T-helper 22 cell (primary cell): ENCODE data around the gene SPACDR.
"Not testable (repeated sequence)": the region's sequence is repeated elsewhere in the genome, so short reads cannot be mapped to it uniquely, and the experiment has no call there.

ENCODE experiments used
- DNase-seq: peaks from one replicate; pipeline ENCODE4 v3.0.0-alpha.2; 2020; ENCODE audit warnings: low read depth

The SPACDR gene

DNA sequence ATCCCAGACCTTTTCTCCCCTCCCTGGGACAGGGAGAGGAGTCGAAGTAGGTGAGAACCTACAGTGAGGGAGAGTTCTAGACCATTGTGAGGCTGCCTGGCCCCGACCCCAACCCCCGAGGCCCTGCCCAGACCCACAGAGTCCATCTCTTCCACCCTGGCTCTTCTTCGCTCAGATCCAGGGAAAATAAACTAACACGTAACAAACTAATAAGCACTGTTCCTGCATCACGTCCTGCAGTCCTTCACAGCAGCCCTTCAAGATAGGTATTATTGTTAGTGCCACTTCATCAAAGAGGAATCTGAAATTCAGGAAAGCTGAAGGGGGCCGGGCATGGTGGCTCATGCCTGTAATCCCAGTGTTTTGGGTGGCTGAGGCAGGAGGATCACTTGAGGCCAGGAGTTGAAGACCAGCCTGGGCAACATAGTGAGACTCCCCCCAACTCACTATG, at the start of gene SPACDR:
TSS of gene SPACDR (minus strand) at position 51 of the 451 bp plus-strand sequence. CDS start 235 bp downstream, outside the sequence.
- DNase-seq = no peak

DNA sequence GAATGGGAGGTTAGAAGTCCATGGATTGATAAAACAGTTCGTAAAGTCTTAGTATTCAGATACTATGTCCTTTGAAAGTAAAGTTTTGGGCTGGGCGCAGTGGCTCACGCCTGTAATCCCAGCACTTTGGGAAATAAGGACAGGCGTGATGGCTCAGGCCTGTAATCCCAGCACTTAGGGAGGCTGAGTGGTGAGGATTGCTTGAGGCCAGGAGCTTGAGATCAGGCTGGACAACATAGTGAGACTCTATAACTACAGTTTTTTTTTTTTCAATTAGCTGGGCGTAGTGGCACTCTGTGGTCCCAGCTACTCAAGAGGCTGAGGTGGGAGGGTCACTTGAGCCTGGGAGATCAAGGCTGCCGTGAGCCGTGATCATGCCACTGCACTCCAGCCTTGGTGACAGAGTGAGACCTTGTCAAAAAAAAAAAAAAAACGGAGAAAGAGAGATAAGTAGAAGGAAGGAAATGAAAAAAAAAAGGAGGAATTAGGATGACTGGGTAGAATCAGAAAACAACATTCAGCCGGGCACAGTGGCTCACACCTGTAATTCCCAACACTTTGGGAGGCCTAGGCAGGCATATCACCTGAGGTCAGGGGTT, 49.3 kb upstream of the SPACDR start:
- no peak for DNase-seq

- DNase-seq = no peak
These were observed 46.6 kb upstream of the SPACDR start for GRCh38 chr7:100510437-100511239.

DNA sequence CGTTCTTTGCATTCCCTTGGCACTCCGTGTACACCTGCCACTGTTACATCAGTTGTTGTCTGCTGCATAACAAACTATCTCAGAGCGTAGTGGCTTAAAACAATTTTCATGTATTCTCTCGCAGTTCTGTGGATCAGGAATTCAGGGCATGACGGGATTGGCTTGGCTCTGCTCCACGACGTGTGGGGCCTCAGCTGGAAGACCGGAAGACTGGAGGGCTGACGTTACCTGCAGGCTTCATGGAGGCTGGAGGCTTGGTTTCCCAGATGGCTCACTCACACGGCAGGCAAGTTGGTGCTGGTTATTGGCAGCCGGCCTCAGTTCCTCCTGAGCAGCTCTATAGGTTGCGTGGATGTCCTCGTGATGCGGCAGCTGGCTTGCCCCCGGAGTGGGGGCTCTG, 45.2 kb upstream of the SPACDR start:
- no peak for DNase-seq

DNA sequence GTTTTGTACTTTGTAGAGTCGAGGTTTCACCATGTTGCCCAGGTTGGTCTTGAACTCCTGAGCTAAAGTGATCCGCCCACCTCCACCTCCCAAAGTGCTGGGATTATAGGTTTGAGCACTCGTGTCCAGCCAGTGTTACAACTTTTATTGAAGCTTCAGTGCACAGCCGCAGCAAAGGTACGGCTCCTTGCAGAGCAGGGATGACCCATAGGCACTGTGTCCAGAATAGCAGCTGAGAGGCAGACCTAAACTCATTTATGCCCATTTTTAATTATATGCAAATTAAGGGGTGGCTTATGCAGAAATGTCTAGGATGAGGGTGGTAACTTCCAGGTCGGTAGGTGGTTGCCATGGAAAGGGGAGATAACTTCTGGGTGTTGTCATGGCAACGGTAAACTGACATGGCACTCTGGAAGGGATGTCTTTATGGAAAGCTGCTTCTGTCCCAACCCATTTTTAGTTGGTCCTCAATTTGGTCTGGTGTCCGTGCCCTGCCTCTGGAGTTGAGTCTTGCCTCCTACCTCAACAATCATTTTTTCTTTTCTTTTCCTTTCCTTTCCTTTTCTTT, 42.4 kb upstream of the SPACDR start:
- DNase-seq = no peak

DNA sequence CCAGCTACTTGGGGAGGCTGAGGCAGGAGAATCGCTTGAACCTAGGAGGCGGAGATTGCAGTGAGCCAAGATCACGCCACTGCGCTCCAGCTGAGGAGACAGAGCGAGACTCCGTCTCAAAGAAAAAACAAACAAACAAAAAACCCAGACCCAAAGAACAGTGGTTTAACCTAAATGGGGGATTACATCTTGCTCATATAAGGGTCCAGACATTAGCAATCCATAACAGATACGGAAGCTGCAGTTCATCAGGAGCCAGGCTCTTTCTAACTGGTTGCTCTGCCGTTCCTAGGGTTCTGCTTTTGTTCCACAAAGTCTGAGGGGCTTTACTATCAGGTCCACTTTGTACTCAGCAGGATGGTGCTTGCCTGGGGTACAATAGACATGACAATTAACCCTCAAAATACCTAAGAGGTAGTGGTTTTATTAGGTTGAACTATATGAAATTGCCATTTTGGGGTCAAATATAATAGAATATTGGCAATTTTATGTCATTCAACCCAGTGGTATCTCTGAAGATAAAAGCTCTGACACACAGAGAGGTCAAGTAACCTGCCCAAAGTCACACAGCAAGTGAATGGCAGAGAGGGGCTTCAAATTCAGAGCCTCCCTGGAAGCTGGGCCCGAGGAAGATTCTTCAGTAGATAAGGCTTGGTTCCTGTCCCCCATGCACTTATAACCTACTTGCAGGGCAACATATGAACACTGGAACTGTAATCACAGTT, 41.0 kb upstream of the SPACDR start:
- no peak for DNase-seq

DNA sequence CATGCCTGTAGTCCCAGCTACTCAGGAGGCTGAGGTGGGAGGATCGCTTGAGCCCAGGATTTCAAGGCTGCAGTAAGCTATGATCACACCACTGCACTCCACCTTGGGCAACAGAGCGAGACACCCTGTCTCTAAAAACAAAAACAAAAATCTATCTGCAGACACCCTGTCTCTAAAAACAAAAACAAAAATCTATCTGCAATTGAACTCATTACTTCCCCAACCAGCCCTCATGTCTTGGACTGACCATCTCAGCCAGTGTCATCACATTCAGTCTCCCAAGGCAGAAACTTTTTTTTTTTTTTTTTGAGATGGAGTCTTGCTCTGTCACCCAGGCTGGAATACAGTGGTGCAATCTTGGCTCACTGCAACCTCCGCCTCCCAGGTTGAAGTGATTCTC, 40.0 kb upstream of the SPACDR start:
- not testable (repeated sequence) for DNase-seq

GRCh38 chr7:100500743-100501142, 36.7 kb upstream of the SPACDR start:
- not testable (repeated sequence) for DNase-seq

- no peak for DNase-seq
These were observed 32.4 kb upstream of the SPACDR start for GRCh38 chr7:100496509-100496908.

- DNase-seq = no peak
These were observed 29.6 kb upstream of the SPACDR start for GRCh38 chr7:100493476-100494264.

GRCh38 chr7:100492738-100493475, 28.8 kb upstream of the SPACDR start:
- DNase-seq = no peak

DNA sequence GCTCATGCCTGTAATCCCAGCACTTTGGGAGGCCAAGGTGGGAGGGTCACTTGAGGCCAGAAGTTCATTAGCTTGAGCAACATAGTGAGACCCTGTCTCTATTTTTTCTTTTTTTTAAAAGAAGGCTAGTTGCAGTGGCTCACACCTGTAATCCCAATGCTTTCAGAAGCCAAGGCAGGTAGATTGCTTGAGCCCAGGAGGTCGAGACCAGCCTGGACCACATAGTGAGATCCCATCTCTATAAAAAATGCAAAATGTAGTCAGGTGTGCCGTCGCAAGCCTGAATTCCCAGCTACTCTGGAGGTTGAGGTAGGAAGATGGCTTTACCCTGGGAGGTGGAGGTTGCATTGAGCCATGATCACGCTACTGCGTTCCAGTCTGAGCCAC, 27.1 kb upstream of the SPACDR start:
- DNase-seq = no peak

GRCh38 chr7:100490483-100491191, 26.6 kb upstream of the SPACDR start:
- no peak for DNase-seq

- peak; percentile 34 for DNase-seq
These were observed 25.8 kb upstream of the SPACDR start for GRCh38 chr7:100489824-100490223.

- no peak for DNase-seq
These were observed 25.1 kb upstream of the SPACDR start for GRCh38 chr7:100489121-100489520.

- no peak for DNase-seq
These were observed 24.5 kb upstream of the SPACDR start for GRCh38 chr7:100488333-100489095.

DNA sequence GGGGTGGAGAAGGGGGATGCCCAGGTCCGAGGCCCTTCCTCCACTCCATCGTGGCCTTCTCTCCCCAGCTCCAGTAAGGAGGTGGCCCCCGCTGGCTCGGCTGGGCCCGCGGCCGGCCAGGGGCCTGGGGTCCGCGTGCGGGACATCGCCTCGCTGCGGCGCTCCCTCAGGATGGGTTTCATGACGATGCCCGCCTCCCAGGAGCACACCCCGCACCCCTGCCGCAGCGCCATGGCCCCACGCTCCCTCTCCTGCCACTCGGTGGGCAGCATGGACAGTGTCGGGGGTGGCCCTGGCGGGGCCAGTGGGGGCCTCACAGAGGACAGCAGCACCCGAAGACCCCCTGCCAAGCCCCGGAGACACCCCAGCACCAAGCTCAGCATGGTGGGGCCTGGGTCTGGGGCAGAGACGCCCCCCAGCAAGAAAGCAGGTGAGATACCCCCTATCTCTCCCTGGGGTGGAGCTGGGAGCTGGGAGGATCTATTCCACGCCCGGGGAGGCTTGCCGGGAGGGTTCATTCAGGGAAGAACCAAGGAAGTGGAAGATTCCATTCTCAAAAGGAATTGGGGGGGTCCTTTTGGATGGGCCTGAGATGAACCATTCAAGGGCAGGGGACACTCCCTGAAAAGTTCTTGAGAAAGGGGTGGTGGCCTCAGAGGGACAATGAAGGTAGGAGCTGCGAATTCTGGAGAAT, 22.8 kb upstream of the SPACDR start:
- no peak for DNase-seq

DNA sequence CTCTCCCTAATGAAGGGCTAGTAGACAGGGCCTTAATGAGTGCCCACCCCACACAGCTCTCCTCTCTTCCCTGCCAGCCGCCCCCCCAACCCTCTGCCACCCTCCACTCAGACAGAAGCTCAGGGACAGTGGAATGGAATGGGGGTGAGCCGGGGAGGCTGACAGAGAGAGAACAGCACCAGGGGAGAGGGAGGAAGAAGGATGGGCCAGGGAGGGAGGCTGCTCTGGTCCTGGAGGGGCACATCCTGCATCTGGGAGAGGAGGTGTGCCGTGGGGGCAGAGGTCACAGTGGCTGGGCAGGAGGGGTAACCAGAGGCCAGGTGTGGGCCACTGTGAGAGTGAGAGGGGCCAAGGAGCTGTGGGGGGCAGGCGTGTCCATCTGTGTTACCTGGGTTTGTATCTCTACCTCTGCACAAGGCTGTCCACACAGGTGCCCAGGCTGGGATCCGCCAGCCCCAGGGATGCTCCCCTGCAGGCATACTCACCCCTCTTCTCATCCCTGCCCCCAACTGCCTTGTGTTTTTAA, 22.1 kb upstream of the SPACDR start:
- no peak for DNase-seq

GRCh38 chr7:100485471-100485876, 21.4 kb upstream of the SPACDR start:
- no peak for DNase-seq
